Activated CD4-positive, alpha-beta T cell treated with anti-CD3 and anti-CD28 coated beads for 48 hours (primary cell): ENCODE measurements around the gene SCRN2.

Experiments
- DNase-seq: peaks from one replicate; pipeline ENCODE4 v3.0.0-alpha.2; 2020

SCRN2 gene

DNA sequence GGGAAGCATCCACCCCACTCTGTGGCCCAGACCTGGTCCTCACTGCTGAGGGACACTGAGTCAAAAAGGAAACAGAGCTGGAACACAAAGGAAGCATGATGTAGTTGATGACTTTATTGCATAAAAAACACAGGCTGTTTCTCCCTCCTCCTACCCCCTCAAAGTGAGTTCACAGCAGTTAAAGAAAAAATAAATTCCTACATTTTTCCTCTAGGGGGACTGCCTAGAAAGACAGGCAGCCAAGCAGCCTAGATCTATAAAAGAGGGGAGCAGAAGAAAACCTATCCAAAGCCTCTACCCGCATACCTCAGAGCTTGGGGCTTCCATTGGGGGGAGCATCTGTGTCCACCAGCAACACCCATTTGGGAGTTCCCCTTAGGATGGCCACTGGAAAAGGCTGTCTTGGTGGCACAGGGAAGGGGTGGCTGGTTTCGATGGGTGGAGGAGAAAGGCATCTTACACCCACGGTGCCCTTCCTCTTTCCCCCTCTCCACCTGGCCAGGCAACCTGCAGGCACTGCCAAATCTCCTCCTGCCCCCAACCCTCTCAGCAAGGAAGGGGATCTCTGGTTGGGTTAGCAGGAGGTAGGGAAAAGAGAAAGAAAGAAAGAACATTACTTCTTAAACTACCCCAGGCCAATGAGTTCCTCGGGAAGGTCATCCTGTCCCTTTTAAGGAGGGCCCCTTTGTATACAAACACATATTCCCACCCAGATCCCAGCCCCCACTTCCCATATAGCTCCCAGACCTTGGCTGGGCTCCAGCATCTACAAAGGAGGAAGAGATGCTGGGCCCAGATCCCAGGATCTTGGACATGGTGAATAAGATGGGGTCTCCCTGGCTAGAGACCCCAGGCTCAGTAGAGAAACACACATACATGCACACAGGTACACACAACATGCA lies 4.0 kb upstream of the SCRN2 start:
- DNase-seq, result no peak

DNA sequence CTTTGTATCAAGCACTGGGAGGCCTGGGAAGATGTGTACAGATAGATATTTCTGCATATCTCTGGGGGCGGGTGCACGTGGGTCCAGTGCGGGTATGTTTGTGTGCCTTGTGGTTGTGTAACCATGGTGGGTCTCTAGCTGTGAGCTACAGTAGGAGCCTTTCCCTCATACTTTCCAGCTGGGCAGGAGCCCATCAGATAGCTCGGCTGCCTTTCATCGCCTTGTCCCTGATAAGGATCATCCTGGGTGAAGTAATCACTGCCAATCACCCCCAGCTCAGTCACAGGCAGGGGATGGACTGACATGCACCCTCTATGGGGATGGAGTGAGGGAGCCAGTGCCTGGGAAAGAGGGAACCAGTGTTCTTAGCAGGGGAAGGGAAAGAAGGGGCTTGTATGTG lies 3.2 kb upstream of the SCRN2 start:
- DNase-seq, result no peak

DNA sequence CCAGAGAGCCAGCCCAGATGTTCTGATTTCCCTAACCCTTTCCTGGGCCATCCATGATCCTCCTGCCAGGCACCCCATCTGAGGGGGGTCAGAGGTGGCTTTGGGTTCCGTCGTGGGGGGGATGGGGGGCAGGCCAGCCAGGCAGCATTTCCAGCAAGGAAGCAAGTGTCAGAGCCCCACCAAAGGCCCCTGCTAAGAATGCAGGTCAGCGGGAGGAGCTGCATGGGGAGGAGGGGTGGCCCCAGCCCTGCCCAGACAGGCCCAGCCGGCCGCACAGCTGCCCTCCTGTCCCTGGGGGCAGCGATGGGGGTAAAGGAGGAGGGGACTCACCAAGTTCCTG lies 2.3 kb upstream of the SCRN2 start:
- no peak for DNase-seq

DNA sequence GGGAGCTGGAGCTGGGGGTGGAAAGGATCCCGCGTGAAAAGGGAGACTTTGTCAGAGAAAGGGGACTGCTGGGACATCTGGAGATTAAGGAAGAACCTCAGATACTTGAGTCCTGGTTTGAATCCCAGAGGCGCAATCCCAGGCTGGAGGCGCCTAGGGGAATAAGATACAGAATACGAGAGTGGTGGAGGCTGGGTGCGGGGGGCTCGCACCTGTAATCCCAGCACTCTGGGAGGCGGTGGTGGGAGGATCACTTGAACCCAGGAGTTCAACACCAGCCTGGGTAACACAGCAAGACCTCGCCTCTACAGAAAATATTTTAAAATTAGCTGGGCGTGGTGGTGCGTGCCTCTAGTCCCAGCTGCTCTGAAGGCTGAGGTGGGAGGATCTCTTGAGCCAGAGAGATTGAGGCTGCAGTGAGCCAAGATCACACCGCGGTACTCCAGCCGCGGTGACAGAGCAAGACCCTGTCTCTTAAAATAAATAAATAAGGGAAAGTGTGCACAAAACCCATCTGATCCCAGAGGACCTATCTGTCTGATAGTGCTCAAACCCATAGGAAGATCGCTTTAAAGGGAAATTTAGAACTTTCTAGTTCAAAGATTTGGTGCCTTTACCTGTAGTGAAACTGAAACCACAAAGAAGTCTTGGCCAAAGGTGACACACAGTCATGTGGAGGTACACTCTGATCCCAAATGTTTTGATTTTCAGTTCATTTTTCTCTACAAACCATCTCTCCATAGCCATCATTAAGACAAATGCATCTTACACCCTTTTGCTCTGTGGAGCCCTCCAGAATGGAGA lies 617 bp upstream of the SCRN2 start:
- DNase-seq, result no peak

DNA sequence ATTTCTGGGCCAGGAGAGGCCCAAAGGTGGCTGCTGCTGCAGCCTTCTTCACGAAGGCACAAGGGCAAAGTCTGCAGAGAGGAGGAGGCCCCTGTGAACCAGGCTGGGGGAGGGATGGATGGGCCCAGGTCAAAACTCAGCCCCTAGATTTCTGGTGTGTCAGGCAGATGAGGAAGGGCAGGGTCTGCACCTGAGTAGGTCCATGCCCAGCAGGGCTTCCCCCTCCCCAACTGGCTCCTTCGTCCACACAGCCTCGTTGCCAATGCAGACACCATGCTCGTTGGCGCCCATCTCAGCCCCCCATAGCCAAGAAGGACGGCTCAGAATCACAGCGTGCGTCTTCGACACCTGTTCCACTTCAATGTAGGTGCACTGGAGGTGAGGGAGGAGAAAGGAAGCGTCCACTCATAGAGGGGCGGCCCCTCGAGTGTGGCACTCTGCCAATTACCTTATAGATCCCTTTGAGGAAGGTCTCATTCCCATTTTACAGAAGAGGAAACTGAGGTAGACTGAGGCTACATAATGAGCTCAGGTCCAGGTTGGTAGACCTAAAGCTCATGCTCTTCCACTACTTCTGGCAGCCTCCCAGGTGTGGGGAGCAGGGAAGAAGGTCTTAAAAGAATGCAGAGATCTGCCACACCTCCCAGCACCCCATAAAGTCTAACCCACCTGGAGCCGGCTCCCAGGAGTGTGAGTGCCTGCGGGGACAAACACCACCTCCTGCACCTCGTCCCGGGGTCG lies 902 bp downstream of the SCRN2 start:
- no peak for DNase-seq

DNA sequence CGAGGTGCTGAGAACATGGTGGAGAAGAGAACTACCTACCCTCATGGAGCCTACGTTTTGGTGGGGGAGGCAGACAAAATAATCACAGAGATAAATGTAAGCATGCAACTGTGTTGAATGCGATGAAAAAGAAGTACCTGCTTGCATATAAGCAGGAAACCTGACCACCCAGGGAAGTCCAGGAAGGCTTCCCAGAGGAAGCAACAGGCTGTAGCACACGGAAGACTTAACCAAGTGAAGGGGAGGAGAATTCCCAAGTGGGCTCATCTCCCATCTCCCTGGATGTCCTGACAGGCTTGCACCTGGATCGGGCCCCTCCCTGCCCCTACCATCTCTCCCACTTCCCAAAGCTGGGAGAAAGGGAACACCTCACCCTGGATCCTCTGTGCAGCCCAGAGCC lies 2.0 kb downstream of the SCRN2 start:
- no peak for DNase-seq

DNA sequence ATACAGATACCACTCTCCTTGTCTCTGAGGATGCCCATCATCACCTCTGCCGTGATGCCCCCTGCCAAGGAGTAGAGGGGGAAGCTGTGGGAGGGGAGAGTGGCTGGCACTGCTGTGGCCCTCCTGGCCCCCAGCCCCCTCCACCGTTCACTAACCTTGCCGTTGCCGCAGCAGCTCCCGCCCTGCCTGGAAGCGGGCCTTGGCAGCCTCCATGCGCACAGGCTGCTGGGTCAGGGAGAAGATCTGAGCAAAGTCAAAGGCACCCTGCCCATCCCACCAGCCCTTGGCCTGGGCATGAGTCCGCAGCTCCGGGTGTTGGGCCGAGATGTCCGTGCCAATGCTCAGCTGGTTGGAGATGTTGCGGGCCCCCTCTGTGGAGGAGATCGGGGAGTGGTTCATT lies 2.4 kb downstream of the SCRN2 start:
- no peak for DNase-seq

DNA sequence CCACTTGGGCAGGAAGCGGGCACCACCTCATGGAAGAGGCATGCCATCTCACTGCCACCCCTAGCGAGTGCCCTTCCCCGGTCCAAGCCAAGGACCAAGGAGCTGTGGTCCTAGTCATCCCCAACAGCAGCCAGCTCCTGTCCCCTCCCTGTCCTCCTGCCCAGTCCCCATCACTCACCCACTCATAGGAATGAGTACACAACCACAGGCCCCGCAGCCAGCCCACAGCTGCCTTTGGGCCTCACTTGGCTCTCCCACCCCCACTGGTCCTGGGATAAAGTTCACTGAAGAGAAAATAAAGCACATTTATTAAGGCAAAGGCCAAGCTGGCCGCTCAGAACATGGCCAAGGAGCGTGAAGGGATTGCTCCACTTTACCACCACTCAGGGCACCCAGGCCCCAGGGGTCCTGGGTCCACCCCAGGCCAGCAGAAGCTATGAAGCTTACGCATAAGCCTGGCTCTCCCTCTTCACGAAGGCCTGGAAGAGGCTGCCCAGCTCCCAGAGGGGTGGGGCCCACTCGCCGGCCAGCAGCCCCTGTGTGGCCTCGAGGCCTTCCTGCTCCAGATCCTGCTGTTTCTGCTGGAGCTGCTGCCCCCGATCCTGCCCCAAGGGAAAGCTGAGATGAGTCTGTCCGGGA lies 3.6 kb downstream of the SCRN2 start:
- DNase-seq, result no peak

DNA sequence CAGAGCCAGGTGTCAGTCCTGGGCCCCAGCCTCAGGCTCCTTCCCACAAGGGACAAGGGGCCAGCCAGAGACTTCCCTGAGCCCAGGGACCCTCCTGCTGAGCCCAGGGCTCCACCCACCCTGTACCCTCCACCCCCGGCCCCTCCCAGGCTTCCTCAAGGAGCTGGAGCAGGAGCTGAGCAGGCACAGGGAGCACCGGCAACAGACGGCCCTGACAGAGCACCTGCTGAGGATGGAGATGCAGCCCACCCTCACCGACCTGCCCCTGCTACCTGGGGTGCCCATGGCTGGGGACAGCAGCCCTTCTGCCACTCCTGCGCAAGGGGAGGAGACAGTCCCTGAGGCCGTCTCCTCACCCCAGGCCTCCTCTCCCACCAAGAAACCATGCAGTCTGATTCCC lies 4.5 kb downstream of the SCRN2 start:
- DNase-seq, result no peak

DNA sequence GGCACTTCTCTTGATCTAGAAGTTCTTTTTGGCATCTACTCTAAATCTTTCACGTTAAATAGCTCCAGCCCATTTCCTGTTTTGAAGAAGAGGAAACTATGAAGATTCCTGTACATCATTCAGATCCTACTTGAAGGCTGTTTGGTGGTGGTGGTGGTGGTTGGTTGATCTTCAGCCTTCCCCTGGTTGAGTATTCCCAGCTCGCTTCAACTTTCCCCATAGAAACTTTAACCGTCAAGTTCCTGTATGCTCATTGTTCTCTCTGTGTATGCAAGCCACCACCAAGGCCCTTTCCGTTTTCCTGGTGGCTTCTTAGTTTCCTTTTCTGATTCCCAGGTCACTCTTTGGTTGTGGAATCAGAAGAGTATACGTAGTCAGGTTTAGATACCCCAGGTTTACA lies 6.3 kb downstream of the SCRN2 start:
- no peak for DNase-seq

DNA sequence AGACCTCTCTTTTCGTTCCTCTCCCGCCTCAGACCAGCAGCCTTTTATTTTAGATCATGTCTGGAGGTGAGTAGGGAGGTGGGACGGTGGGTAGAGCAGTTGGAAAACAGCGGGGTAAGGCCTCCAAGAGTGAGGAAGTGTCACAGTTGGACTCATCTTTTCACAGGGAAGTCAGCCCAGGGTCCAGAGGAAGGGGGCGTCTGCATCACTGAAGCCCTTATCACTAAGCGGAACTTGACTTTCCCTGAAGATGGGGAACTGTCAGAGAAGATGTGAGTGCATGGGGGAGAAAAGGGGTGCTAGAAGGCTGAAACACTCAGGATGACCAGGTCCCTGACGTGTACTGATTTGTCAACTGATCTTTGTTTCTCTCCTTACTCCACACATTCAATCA lies 9.1 kb downstream of the SCRN2 start:
- DNase-seq, result no peak

DNA sequence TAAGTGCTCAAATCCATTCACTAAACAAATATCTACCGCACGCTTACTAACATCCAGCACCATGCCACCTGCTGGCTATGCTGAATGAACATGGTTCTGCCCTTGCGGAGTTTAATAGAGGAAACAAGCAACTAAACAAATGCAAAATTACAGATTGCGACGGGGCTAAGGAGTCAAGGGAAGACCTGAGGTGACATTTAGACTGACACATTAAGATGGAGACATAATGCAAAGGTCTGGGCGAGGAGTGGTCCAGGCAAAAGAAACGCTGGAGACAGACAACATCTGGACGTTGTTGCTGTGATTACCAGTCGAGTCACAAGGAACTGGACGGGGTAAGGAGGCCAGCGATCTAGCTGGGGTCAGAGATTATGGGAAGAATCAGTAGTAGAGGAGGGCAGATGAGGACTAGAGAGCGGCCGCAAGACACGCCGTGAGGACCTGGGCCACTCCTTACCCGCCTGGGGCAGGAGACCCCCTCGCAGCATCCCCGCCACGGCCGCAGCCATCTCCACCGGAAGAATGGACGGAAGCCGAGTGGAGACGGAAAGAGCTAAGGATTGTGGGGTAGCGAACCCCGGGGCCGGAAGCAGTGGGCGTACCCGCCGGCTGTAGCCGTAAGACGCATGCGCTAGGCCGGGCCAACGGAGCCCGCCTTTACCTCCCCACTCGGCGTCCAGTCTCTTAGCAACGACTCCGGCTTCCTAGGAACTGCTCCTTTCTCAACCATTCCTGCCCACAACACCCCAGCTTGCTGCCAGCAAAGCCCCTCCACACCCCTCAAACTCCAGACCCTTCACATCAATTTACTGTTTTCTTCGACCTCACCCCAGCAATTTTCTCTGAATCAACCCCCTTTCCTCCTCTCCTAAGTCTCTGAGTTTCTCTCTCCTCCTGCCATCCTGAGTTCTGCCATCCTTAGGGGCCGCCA lies 9.8 kb downstream of the SCRN2 start, which contains the start of the genes LRRC46 and MRPL10:
Gene LRRC46 (plus strand): TSS at position 668 of the 931 bp plus-strand sequence. CDS start 320 bp downstream, outside the sequence.
Gene MRPL10 (minus strand): TSS at position 539 of the 931 bp plus-strand sequence. CDS start 30 bp downstream, at position 509.
- peak; percentile 95 for DNase-seq

DNA sequence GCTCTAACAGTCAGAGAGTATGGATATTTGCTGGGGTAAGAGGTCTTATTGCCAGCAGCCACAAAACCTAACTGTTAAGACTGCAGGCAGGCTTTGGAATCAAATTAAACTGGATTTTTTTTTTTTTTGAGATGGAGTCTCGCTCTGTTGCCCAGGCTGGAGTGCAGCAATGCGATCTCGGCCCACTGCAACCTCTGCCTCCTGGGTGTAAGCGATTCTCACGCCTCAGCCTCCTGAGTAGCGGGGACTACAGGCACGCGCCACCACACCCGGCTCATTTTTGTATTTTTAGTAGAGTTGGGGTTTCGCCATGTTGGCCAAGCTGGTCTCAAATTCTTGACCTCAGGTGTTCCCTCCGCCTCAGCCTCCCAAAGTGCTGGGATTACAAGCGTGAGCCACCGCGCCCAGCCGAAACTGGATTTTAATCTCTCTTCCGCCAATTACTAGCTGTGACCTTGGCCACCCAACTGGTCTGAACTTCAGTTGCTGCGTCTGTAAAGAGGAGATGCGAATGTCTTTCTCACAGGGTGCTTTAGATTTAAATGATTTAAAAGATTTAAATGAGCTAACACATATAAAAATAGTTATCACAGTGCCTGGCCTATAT lies 10.6 kb downstream of the SCRN2 start:
- DNase-seq, result no peak

DNA sequence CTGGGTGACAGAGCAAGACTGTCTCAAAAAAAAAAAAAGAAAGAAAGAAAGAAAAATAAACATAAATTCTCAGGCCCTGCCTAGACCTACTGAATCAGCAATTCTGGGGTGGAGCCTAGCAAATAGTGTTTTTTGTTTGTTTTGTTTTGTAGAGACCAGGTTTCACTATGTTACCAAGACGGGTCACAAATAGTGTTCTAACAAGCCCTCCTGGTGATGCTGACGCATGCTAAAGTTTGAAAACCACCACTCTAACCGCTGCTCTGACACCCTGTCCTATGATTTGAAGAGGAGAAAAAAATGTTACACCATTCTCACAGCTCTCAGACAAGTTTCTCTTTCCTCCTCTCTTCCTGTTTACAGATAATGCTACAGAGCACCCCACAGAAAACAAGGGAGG lies 11.2 kb downstream of the SCRN2 start:
- DNase-seq, result no peak

DNA sequence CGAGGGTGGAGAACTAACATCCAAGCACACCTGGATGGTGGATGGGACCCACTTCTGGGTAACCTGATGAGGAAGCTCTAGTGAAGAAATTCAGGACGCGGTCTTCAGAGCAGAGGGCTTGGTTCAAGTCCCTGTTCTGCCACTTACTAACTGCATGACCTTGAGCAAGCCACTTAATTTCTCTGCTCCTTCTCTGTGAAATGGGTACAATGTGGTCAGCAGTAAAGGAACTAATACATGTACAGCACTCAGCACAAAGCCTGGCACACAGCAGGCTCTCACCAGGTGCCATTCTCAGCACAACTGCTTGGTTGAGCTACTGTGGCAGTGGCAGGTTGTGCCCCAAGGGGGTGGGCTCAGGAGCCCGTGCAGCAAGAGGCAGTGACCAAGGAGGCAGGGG lies 17.6 kb downstream of the SCRN2 start:
- no peak for DNase-seq

DNA sequence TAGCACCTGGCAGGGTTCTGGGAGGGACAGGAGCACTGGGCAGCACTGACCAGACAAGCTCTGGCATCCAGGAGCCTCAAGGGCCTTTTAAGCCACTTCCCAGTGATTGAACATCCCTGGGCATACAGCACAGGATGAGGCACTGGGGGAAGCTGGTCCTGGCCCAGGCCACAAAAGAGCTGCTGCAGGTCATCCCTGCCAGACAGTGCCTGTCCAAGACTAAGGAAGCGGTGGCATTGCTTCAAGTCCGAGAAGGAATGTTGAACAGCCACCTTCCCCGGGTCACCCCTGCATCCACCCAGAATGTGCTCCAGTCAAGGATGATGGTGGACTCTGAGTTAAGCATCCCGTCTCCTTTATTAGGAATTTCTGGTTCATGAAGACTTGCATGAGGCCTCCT lies 18.3 kb downstream of the SCRN2 start:
- no peak for DNase-seq

DNA sequence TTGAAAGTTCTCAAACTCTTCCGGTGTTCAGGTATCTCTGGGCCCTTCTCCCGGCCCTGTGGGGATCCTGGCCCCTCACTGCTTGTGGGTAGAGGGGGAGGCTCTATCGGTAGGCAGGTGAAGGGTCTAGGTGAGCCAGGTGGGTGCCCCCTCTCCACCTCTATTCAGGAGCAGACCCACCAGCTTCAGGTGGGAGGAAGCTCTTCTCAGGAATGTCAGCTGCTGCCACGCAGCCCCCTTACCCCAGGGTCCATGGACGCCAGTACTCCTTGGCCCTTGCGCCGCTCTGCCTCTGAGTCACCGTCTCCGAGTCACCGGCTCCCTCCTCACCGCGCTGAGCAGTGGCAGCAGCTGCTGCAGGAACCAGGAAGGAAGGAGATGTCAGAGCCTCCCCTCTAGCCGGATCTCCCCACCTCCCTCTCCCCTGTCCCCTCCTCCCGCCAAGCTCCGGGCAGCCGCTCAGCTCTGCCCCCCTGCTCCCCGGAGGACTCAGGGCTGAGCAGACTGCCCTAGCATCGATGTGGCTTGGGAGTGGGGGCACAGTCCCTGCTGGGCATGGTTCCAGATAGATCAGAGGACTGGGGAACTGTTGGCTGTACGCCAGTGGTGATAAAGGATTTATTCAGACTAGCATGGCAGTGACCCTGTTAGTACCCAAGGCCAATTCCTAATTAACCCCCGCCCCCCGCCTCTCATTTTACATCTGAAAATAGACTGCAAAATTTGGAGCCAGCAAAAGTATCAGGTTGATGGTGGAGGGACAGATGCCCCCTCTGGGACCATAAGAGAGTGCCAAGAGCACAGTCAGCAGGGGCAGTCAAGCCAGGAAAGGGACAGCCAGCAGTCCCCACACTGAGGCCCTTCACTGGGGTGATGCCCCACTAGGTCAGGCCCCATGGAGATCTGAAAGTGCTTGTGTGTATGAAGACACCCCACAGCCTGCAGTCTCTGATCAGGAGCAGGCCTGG lies 19.4 kb downstream of the SCRN2 start, which contains the start of gene OSBPL7:
Gene OSBPL7 (minus strand): TSS at position 371 of the 968 bp plus-strand sequence. CDS start 1,516 bp downstream, outside the sequence.
- DNase-seq, result peak; percentile 81

DNA sequence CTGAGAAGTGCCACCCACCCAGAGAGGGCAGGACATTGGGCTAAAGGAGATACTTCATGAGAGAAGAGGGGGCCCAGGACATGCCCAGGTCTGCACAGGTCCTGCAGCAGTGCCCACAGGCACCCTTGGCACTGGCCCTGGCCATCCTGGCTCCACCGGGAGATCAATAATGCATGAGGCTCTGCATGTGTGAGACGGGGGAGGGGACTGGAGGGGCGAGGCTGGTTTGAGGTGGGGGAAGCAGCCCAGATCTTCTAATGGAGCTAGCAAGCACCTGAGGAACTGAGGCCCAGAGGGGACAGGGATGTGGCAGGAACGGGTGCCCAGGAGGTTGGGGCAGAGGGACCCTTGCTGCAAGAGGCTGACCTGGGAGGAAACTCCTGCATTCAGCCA lies 20.0 kb downstream of the SCRN2 start:
- no peak for DNase-seq

DNA sequence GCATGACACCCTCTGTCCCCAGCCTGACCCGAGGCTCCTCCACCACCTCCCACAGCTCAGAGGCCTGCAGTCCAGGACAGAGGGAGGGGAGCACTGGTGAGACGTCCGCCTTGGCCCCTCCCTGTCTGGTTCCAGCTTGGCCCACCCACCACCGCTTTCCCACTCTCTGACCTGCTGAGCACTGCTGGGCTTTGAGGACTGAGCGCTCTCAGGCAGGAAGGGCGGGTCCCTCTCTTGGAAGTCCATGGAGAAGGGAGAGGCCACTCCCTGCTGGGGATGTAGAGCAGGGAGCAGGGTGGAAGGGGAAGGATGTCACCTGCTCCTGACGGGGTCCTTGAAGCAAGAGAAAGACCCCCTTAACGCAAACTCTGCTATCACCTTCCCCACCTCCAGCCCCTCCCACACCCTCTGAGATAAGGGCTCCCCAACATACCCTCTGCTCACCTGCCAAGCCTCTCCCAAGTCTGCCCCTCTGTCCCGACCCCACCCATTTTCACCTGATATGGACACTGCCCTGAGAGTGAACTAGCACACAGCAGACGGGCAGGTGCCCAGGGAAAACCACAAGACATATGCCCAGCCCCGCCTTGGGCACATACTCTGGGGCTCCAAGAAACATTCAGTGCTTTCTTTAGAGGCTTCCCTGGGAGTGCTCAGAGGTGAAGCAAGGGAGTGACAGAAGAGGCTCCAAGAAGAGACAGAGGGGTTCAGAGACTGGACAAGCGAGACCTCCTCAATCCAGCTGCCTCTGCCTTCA lies 20.9 kb downstream of the SCRN2 start:
- no peak for DNase-seq
